NCI-H1930 (cell line): ENCODE data around the gene PNRC1.
A peak's percentile ranks its signal among the peaks of the same experiment; 100 is the strongest.
"Not testable (repeated sequence)": the region's sequence is repeated elsewhere in the genome, so short reads cannot be mapped to it uniquely, and the experiment has no call there.

Experiments
- DNase-seq, 2 experiments: peaks; one replicate each; lab custom pipeline; 2025; lab: John Stamatoyannopoulos, UW

PNRC1 gene

GRCh38 chr6:89059227-89059626 is 21.3 kb upstream of the PNRC1 start:
- no peak for DNase-seq

GRCh38 chr6:89063881-89064280 is 16.7 kb upstream of the PNRC1 start:
- DNase-seq: no peak

- not testable (repeated sequence) for DNase-seq
Observed at GRCh38 chr6:89064931-89065330, 15.6 kb upstream of the PNRC1 start.

- not testable (repeated sequence) for DNase-seq
Observed at GRCh38 chr6:89066121-89066520, 14.4 kb upstream of the PNRC1 start.

DNA sequence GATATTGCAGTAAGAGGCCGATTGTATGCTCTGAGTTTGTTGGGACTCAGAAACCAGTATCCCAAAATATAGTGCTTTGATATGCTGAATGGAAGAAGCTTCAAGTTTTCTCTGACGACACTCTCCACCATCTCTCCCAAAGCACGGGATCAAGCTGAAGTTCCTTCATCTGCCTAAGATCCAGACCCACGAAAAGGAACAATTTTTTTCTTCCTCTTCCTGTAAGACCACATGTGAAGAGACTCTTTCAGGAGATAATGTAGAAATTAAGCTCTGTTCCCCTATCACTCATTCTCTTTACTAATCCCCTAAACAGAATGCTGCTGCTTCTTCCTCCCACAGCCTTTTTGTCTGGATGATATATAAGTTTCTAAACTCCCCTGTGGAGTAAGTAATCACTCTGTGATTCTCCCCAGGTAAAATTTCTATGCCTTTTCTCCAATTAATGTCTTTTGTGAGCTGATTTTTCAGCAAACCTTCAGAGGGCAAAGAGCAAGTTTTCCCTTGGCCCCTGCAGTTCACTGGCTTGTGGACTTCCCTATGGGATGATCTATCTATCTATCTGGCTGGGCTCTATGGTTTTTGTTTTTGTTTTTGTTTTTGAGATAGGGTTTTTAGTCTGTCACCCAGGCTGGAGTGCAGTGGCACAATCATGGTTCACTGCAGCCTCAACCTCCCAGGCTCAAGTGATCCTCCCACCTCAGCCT is 13.5 kb upstream of the PNRC1 start:
- DNase-seq: no peak

DNA sequence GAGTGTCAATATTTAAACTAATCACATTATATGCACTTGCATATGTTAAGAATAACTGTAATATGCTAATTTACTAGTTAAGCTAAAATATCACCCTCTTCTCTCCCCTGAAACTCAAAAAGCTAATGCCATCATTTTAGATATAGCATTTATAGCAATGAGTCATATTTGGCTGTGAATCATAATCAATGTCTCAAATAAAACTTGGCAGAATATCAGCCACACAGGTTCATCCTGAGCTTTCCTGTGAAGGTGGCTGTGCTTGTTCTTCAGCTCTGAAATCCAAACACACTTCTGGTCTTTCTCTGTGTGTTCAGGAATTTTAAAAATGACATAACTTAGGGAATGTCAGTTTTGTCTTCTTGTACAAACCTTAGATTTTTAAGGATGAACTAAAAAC is 12.8 kb upstream of the PNRC1 start:
- no peak for DNase-seq

GRCh38 chr6:89068695-89069094 is 11.9 kb upstream of the PNRC1 start:
- DNase-seq: no peak

GRCh38 chr6:89069536-89070163 is 10.9 kb upstream of the PNRC1 start:
- no peak for DNase-seq

- no peak for DNase-seq
Observed at GRCh38 chr6:89071036-89071435, 9.5 kb upstream of the PNRC1 start.

DNA sequence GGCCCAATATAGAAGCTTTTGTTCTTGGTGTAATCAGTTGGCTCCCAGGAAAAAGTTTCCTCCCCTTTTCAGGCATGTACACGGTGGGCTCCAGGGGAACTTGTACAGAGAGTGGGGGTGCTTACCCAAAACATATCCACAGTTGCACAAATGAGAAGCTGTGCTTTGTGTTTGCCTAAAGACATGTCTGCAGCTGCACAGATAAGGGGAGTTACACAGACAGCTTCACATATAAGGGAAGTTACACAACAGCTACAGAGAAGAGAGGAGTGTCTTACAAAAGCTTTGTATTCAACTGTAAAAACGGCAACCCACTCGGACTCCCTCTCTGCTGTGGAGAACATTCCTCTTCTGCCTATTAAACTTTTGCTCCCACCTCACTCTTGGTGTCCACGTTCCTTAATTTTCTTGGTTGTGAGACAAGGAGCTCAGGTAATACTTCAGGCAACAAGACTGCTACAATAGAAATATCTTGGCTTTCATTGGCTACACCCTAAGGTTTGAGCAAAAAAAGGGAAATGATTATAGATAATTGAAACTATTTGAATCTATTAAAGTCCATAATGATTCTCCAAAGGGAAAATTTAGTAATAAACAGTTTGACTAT is 7.4 kb upstream of the PNRC1 start:
- DNase-seq: no peak

GRCh38 chr6:89073840-89074239 is 6.7 kb upstream of the PNRC1 start:
- DNase-seq: no peak

DNA sequence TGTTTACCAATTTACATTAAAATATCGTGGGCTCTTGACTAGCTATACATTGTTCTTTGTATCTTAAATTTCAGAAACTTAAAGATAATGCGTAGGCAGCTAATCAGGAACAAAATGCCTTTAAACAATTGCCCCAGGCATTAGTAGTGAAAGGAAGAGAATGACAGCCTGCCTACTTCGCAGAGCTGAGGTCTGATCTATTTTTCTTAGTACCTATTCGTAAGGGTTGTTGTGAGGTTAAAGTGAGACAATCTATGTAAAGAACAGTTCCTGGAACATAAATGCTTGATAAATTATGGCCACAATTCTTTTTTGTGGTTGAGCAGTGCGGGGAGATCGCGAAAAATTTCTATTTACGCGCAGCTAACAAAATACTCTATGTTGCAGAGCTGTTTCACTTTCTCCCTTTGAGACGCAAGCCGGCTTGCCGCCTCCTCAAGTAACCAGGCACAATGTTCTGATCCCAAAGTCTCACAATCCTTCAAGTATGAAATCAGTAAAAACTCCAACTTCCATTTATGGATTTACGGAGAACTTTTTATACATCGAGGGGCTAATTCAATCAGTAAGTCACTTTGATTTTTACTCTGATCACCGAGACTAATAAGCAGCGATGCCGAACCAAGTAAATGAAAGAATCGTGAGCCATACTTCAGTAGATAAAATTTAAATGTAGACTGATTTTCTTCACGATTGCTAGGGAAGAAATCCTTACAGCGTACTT is 878 bp upstream of the PNRC1 start:
- no peak for DNase-seq

DNA sequence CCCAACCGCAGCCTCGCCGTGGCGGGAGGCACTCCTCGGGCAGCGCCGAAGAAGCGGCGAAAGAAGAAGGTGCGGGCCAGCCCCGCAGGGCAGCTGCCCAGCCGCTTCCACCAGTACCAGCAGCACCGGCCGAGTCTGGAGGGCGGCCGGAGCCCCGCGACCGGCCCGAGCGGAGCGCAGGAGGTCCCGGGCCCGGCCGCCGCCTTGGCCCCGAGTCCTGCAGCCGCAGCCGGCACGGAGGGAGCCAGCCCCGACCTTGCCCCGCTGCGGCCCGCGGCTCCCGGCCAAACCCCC is 525 bp downstream of the PNRC1 start:
- DNase-seq: no peak

GRCh38 chr6:89081423-89082322 is 1.1 kb downstream of the PNRC1 start:
- DNase-seq: peak; percentile 85 to 86

GRCh38 chr6:89082486-89082891 is 1.9 kb downstream of the PNRC1 start:
- DNase-seq: no peak

GRCh38 chr6:89084542-89084941 is 4.0 kb downstream of the PNRC1 start:
- no peak for DNase-seq

DNA sequence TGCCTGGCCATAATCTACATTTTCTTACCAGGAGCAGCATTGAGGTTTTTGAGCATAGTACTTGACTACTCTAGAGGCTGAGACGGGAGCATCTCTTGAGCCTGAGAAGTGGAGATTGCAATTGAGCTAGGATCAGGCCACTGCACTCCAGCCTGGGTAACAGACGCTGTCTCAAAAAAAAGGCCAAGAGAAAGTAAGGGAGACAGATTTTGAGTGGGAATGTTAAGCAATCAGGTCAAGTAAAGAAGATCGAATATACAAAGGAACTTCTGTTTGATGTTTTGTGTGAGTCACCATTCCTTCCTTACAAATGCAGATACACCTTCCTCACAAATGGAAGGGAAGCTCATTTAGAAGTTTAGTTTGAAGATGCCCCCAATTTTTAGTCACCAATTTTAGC is 4.4 kb downstream of the PNRC1 start:
- DNase-seq: no peak

- no peak for DNase-seq
Observed at GRCh38 chr6:89085409-89086205, 5.1 kb downstream of the PNRC1 start.

- no peak for DNase-seq
Observed at GRCh38 chr6:89087881-89088280, 7.3 kb downstream of the PNRC1 start.

DNA sequence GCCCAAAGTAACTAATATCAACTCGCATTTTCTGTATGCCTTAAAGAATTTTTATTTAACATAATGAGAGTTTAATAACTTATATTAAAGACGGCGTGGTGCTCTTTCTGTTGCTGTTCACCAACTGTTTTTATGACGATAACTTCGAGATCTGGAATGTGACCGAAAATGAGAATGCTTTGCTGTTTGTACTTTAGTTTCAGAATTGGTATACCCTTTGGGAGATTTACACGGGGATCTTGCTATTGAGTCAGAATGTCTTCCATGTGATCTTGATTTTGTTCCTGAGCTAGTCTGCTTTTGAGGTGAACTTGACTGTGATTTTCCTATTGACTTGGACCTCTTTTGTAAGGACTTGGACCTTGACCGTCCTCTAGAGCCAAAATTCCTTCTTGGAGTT is 17.9 kb downstream of the PNRC1 start:
- DNase-seq: no peak

GRCh38 chr6:89100114-89100513 is 19.6 kb downstream of the PNRC1 start:
- no peak for DNase-seq
